HEK293 (cell line): ENCODE measurements around the gene ACAN.

Experiments used
- CTCF ChIA-PET: fragments of 350-600 bp; formaldehyde crosslinking; extraction: SDS; loops from one replicate; lab custom pipeline; 2021; ENCODE audit warnings: antibody characterized with exemption; lab: Yijun Ruan, JAX
- POLR2A ChIA-PET: fragments of 300-600 bp; formaldehyde crosslinking; extraction: SDS; loops from one replicate; lab custom pipeline; 2020; ENCODE audit warnings: antibody characterized with exemption, inconsistent platforms; lab: Yijun Ruan, JAX
- H3K27ac ChIP-seq: fragments of 200-500 bp; sonication (Bioruptor generic); 2 replicates; pipeline ENCODE4 v1.5.1; 2014; ENCODE audit warnings: low read depth, low read length, control low read depth, inconsistent platforms; ENCODE audit errors: extremely low read depth
- H3K36me3 ChIP-seq, 2 experiments: fragments of 200-500 bp in 1 of 2; sonication (Bioruptor generic) in 1 of 2; 1 replicate in 1 of 2; 2 replicates in 1 of 2; pipeline ENCODE4 v1.5.1; 2014 to 2017; ENCODE audit warnings: inconsistent platforms in 2 of 2, low read length in 2 of 2; ENCODE audit not compliant: control insufficient read depth in 2 of 2, insufficient read depth in 1 of 2
- H3K4me1 ChIP-seq: fragments of 200-500 bp; sonication (Bioruptor generic); 2 replicates; pipeline ENCODE4 v1.5.1; 2014; ENCODE audit warnings: mild to moderate bottlenecking, low read length, inconsistent platforms; ENCODE audit not compliant: control insufficient read depth, insufficient read depth
- H3K4me3 ChIP-seq: 2 replicates; pipeline ENCODE4 v1.5.1; 2011; ENCODE audit warnings: low read depth, mild to moderate bottlenecking, control low read depth, low read length, moderate library complexity
- H3K9me3 ChIP-seq: fragments of 200-500 bp; sonication (Bioruptor generic); 2 replicates; pipeline ENCODE4 v1.5.1; 2014; ENCODE audit warnings: low read depth, low read length, inconsistent platforms; ENCODE audit not compliant: control insufficient read depth, insufficient read depth
- FEZF1 ChIP-seq: fragments of 450-650 bp; formaldehyde crosslinking; IDR thresholded peaks from 2 replicates; pipeline ENCODE4 v1.5.1; 2016; ENCODE audit warnings: missing biosample characterization, missing genetic modification characterization
- GLIS1 ChIP-seq: fragments of 450-650 bp; formaldehyde crosslinking; IDR thresholded peaks from 2 replicates; pipeline ENCODE4 v1.5.1; 2016; ENCODE audit warnings: missing biosample characterization, missing genetic modification characterization
- GLIS2 ChIP-seq: fragments of 450-650 bp; formaldehyde crosslinking; IDR thresholded peaks from 2 replicates; pipeline ENCODE4 v1.5.1; 2016; ENCODE audit warnings: missing biosample characterization, missing genetic modification characterization
- KLF7 ChIP-seq: fragments of 450-650 bp; formaldehyde crosslinking; IDR thresholded peaks from 2 replicates; pipeline ENCODE4 v1.5.1; 2016; ENCODE audit warnings: missing biosample characterization, missing genetic modification characterization, borderline replicate concordance
- MEIS1 ChIP-seq: sonication (generic); formaldehyde crosslinking; IDR thresholded peaks from 2 replicates; pipeline ENCODE4 v1.8.1; 2022; ENCODE audit warnings: missing genetic modification reagents, mild to moderate bottlenecking, borderline replicate concordance
- MYNN ChIP-seq: fragments of 450-650 bp; formaldehyde crosslinking; IDR thresholded peaks from 2 replicates; pipeline ENCODE4 v1.5.1; 2016; ENCODE audit warnings: missing biosample characterization, missing genetic modification characterization, borderline replicate concordance
- PRDM6 ChIP-seq: fragments of 450-650 bp; formaldehyde crosslinking; IDR thresholded peaks from 2 replicates; pipeline ENCODE4 v1.5.1; 2017; ENCODE audit warnings: missing biosample characterization, missing genetic modification characterization
- TCF7L2 ChIP-seq: IDR thresholded peaks from 2 replicates; pipeline ENCODE4 v1.6.1; 2011; ENCODE audit warnings: low read depth, mild to moderate bottlenecking, inconsistent platforms, low read length, moderate library complexity, borderline replicate concordance
- ZBTB10 ChIP-seq: fragments of 450-650 bp; formaldehyde crosslinking; IDR thresholded peaks from 2 replicates; pipeline ENCODE4 v1.5.1; 2016; ENCODE audit warnings: missing biosample characterization, missing genetic modification characterization
- ZBTB21 ChIP-seq: fragments of 450-650 bp; formaldehyde crosslinking; IDR thresholded peaks from 2 replicates; pipeline ENCODE4 v1.5.1; 2017; ENCODE audit warnings: missing biosample characterization, missing genetic modification characterization
- ZNF112 ChIP-seq: fragments of 450-650 bp; formaldehyde crosslinking; IDR thresholded peaks from 2 replicates; pipeline ENCODE4 v1.5.0; 2017; ENCODE audit warnings: missing biosample characterization, missing genetic modification characterization
- ZNF23 ChIP-seq: fragments of 450-650 bp; formaldehyde crosslinking; IDR thresholded peaks from 2 replicates; pipeline ENCODE4 v1.5.1; 2016; ENCODE audit warnings: missing biosample characterization, missing genetic modification characterization, borderline replicate concordance
- ZNF404 ChIP-seq: fragments of 450-650 bp; formaldehyde crosslinking; IDR thresholded peaks from 2 replicates; pipeline ENCODE4 v1.5.1; 2017; ENCODE audit warnings: missing biosample characterization, missing genetic modification characterization
- ZNF561 ChIP-seq: fragments of 450-650 bp; IDR thresholded peaks from 2 replicates; pipeline ENCODE4 v1.5.1; 2018; ENCODE audit warnings: missing biosample characterization, missing genetic modification characterization, borderline replicate concordance
- ZNF639 ChIP-seq: fragments of 450-650 bp; formaldehyde crosslinking; IDR thresholded peaks from 2 replicates; pipeline ENCODE4 v1.5.1; 2016; ENCODE audit warnings: missing biosample characterization, missing genetic modification characterization
- ZNF76 ChIP-seq: fragments of 450-650 bp; formaldehyde crosslinking; IDR thresholded peaks from 2 replicates; pipeline ENCODE4; 2016; ENCODE audit warnings: low read depth, missing biosample characterization, missing genetic modification characterization, borderline replicate concordance

Gene ACAN

GRCh38 chr15:88906551-88906950 lies 103.3 kb downstream of the ACAN start:
- POLR2A ChIA-PET: no interaction called here
- CTCF ChIA-PET: interaction anchor here (0.7 to 5.1 kb wide), 8 partner anchors 10 to 266 kb away, joined by 4 to 65 read pairs (median 22); no protein-coding TSS in a partner anchor
- no peak for TF ChIP-seq ZNF561 (tag by site-specific recombination)
- no peak for TF ChIP-seq ZNF76 (tag by site-specific recombination)
- H3K27ac ChIP-seq: no peak overlapping the region
- H3K4me3 ChIP-seq: no peak overlapping the region
- peaks cover 4% of the 10 kb centered on the region for H3K4me1 ChIP-seq
- no peaks in the 10 kb centered on the region for H3K9me3 ChIP-seq
- peaks cover 8 to 93% of the 10 kb centered on the region in 2 experiments; a peak in 2 of 3 replicates for H3K36me3 ChIP-seq

GRCh38 chr15:88907111-88907510 lies 103.9 kb downstream of the ACAN start:
- CTCF ChIA-PET: interaction anchor here (0.7 to 5.1 kb wide), 3 partner anchors 28 to 266 kb away, joined by 4 to 56 read pairs (median 22); no protein-coding TSS in a partner anchor

GRCh38 chr15:88908123-88908522 lies 104.9 kb downstream of the ACAN start:
- H3K4me3 ChIP-seq: no peak overlapping the region
- H3K27ac ChIP-seq: no peak overlapping the region
- CTCF ChIA-PET: interaction anchor here (0.5 to 1.0 kb wide), 2 partner anchors 10 to 587 kb away, joined by 3 read pairs; no protein-coding TSS in a partner anchor
- H3K9me3 ChIP-seq: no peaks in the 10 kb centered on the region
- TF ChIP-seq GLIS2 (tag by site-specific recombination) (0 out of 2 replicates have a peak, but pooled peaks have one; percentile 14), KLF7 (tag by site-specific recombination) (no peak), MEIS1 (CRISPR knock-in tag) (no peak), MYNN (tag by site-specific recombination) (no peak), PRDM6 (no peak), ZNF404 (tag by site-specific recombination) (no peak), ZBTB10 (tag by site-specific recombination) (no peak), GLIS1 (tag by site-specific recombination) (0 out of 2 replicates have a peak, but pooled peaks have one; percentile 22), FEZF1 (tag by site-specific recombination) (no peak), ZNF112 (tag by site-specific recombination) (no peak)
- peaks cover 8 to 78% of the 10 kb centered on the region in 2 experiments; a peak in 2 of 3 replicates for H3K36me3 ChIP-seq
- peaks cover 6% of the 10 kb centered on the region for H3K4me1 ChIP-seq
- POLR2A ChIA-PET: interaction anchor here (1.1 kb wide), 1 partner anchor 13 kb away, joined by 3 read pairs; the partner anchor contains the start of gene HAPLN3

More at GRCh38 chr15:88907111-88907510, 103.9 kb downstream of the ACAN start:
- no peak overlapping the region for H3K4me3 ChIP-seq
- H3K36me3 ChIP-seq: peaks cover 8 to 88% of the 10 kb centered on the region in 2 experiments; a peak in 2 of 3 replicates
- no peak overlapping the region for H3K27ac ChIP-seq
- POLR2A ChIA-PET: no interaction called here
- no peak for TF ChIP-seq ZNF639 (tag by site-specific recombination)
- no peak for TF ChIP-seq TCF7L2
- TF ChIP-seq ZNF23 (tag by site-specific recombination): no peak
- TF ChIP-seq ZBTB21 (tag by site-specific recombination): no peak
- H3K9me3 ChIP-seq: no peaks in the 10 kb centered on the region
- H3K4me1 ChIP-seq: peaks cover 4% of the 10 kb centered on the region
